HG03064 (cell line): ENCODE measurements around the gene OR4C6.
A peak's percentile ranks its signal among the peaks of the same experiment; 100 is the strongest.

Experiments
- ATAC-seq: cut with Tn5 transposase; IDR thresholded peaks from one replicate; pipeline ENCODE4 v1.9.1; 2021; ENCODE audit warnings: low read depth; ENCODE audit not compliant: unreplicated experiment

Gene OR4C6

DNA sequence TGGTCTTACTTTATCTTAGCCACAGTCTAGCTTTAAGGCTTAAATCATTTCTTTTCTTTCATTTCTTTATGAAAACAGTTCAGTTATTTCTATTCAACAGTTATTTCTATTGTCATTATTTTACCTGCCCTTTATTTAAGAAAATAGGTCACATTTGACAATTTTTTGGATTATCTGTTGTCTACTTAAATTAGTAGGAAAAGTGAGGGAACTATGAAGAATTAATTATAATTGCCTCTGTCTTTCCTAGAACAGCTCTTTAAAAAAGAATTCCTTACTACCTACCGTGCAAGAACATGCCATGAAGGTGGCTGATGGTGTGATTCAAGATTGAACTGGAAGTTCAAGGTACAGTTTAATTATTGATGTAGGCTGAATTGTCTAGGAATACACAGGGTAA lies at the start of gene OR4C6:
Gene OR4C6, plus strand, starts transcription at position 301 of the 400 bp plus-strand sequence. CDS start 2,966 bp downstream, outside the sequence.
- no peak for ATAC-seq

GRCh38 chr11:55624531-55624930 lies 37.5 kb upstream of the OR4C6 start:
- ATAC-seq: no peak

GRCh38 chr11:55634813-55635212 lies 27.2 kb upstream of the OR4C6 start, which contains the start of gene OR4P4:
OR4P4 (plus strand) TSS chr11:55635113.
- ATAC-seq: no peak

DNA sequence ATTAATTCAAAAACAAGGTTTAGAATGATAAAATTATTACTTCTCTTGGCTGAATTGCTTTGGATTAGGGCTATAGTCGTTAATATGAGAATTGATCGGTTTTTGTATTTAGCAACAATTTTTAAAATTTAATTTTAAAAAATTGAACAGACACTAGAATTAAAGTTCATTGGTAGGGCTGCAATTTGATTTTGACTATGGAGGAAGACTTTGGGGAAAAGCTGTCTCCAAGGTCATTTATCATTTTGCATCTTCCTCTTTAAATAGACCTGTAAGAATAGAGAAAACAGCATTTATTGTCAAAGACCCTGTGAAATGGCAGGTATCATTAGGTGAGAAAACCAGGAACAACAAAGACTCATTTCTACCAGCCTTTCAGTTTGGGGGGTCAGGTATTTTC lies 14.0 kb upstream of the OR4C6 start, which contains the start of gene OR4S2:
Gene OR4S2, plus strand, starts transcription at position 301 of the 400 bp plus-strand sequence. CDS start 2,577 bp downstream, outside the sequence.
- ATAC-seq: no peak

DNA sequence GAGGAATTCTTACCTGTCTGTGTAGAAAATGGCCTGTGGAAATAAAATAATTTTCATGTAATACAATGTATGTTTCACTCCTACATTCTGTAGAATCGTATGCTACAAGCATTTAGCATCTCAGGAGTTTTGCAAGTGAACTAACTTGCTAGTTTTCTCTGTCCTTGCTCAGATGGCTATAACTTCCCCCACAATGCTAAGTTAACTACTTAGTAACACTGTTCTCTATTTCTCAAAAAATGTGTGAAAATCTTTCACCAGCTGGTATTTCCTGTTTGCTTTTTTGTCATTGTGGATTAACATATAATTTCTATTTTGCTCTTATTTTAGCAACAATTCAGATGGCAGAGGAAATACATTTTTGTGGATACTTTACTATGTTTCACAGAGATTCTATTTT lies 9.4 kb upstream of the OR4C6 start:
- no peak for ATAC-seq

DNA sequence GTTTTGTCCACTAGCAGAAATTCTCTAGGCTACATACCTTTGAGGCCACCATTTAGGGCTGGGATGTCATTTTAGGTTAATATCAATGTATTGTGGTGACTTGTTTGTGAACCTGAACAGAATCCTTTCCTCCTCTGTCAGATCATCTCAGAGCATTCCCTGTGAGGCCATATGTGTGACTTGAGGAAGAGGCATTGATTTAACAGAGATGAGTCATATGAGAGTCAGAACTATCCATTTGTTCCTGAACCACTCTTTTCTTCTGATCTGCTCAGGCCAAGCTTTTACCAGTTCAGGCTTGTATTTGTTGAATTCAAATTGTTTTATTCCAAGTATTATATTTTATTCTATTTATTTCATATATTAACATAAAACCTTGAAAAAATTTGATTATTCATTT lies 6.9 kb upstream of the OR4C6 start:
- ATAC-seq: no peak

DNA sequence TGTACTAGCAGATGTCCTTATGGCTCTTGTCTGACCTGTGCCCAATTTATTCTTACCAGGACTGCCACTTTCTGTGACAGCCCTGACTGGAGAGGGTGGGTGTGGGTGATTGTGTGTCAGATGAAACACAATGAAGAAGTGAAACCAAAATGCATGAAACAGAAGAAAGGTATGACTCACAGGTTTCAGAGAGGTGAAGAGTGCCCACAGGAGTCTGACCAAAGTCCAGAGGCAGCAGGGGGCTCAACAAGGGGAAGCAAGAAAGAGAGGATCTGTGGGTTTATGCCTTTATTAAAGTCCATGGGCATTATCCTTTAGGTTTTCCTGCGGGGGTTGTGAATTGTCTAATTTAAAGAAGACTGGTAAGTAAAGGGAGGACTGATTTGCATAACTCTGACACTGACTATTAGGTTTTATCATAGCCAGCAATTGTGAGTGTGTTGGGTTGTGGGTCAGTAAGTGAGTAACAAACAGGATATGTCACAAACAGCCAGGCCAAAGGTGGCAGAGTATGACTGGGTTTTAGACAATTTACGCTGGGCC lies 3.9 kb upstream of the OR4C6 start:
- ATAC-seq: peak; percentile 95

- ATAC-seq: peak; percentile 39
Observed at GRCh38 chr11:55658608-55659007, 3.4 kb upstream of the OR4C6 start.

GRCh38 chr11:55669376-55669775 lies 7.4 kb downstream of the OR4C6 start:
- ATAC-seq: no peak

DNA sequence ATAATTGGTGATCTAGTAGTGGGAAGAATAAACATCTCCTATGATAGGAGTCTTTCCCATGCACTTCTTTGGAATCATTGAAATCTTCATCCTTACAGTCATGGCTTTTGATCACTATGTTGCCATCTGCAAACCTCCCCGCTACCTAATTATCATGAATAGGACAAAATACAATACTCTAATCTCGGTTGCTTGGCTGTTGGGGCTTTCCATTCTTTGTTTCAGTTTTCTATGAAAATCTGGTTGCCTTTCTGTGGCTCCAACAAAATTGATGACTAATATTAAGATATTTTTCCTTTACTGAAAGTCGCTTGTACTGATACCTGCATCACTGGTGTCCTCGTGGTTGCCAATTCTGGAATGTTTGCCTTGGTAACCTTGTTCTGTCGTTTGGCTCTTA lies 11.9 kb downstream of the OR4C6 start:
- ATAC-seq: no peak

GRCh38 chr11:55697817-55698216 lies 35.8 kb downstream of the OR4C6 start:
- ATAC-seq: no peak

- no peak for ATAC-seq
Observed at GRCh38 chr11:55701429-55701828, 39.4 kb downstream of the OR4C6 start.

GRCh38 chr11:55707029-55707428 lies 45.0 kb downstream of the OR4C6 start:
- no peak for ATAC-seq

DNA sequence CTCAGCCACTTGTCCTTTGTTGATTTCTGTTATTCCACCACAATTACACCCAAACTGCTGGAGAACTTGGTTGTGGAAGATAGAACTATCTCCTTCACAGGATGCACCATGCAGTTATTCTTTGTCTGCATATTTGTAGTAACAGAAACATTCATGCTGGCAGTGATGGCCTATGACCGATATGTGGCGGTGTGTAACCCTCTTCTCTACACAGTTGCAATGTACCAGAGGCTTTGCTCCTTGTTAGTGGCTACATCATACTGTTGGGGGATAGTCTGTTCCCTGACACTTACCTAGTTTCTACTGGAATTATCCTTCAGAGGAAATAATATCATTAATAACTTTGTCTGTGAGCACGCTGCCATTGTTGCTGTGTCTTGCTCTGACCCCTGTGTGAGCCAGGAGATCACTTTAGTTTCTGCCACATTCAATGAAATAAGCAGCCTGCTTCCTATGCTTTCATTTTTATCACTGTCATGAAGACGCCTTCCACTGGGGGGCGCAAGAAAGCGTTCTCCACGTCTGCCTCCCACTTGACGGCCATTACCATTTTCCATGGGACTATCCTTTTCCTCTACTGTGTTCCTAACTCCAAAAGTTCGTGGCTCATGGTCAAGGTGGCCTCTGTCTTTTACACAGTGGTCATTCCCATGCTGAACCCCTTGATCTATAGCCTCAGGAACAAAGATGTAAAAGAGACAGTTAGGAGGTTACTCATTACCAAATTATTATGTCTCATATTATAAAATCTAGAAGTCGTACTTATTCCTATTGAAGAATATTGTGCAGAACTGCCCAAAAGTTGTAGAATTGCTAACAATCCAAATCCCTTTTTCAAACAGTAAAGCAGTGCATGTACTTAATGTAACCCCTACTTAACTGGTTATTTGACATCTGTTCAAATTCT lies 53.2 kb downstream of the OR4C6 start:
- no peak for ATAC-seq
